K562 (cell line): ENCODE results near the gene ZNF768. TPM values are rescaled to one million over a fixed set of nuclear protein-coding genes. Genes with fewer than 3 reads are reported as not detected.

ENCODE experiments used
- ARHGAP35 ChIP-seq: fragments of 450-650 bp; IDR thresholded peaks from 2 replicates; pipeline ENCODE4 v1.6.1; 2018; ENCODE audit not compliant: partially characterized antibody
- CHD4 ChIP-seq: fragments of 200-600 bp; sonication (generic); IDR thresholded peaks from 3 replicates; pipeline ENCODE4 v1.6.1; 2012; ENCODE audit warnings: low read depth, mild to moderate bottlenecking, mixed read lengths, low read length, inconsistent platforms; ENCODE audit not compliant: insufficient read depth, insufficient replicate concordance, poor library complexity, severe bottlenecking
- HNRNPH1 ChIP-seq: fragments of 200-400 bp; formaldehyde crosslinking; optimal IDR thresholded peaks from 2 replicates; pipeline ENCODE3; 2017; ENCODE audit warnings: low read depth, mild to moderate bottlenecking, low read length, moderate library complexity
- HSF4 ChIP-seq: fragments of 250-450 bp; sonication (Bioruptor Pico); IDR thresholded peaks from 2 replicates; pipeline ENCODE4 v2.1.2; 2022; ENCODE audit warnings: mild to moderate bottlenecking, moderate library complexity, borderline replicate concordance
- NR1H2 ChIP-seq: sonication (generic); formaldehyde crosslinking; IDR thresholded peaks from 2 replicates; pipeline ENCODE4 v1.4.0; 2020; ENCODE audit warnings: mild to moderate bottlenecking, missing genetic modification reagents
- POLR2AphosphoS2 ChIP-seq: IDR thresholded peaks from 2 replicates; pipeline ENCODE4 v1.6.1; 2012; ENCODE audit warnings: low read length, improper control_type of control experiment
- SMAD2 ChIP-seq: fragments of 150-350 bp; IDR thresholded peaks from 2 replicates; pipeline ENCODE4 v1.6.1; 2014; ENCODE audit warnings: low read depth, mild to moderate bottlenecking, low read length
- SUPT5H ChIP-seq: fragments of 450-650 bp; IDR thresholded peaks from 2 replicates; pipeline ENCODE4 v1.6.1; 2016
- WHSC1 ChIP-seq: IDR thresholded peaks from one replicate; pipeline ENCODE4 v1.6.1; 2012; ENCODE audit warnings: low read length, control low read depth, inconsistent platforms
- ZBTB8A ChIP-seq: fragments of 450-650 bp; IDR thresholded peaks from 2 replicates; pipeline ENCODE4 v1.6.1; 2018; ENCODE audit warnings: mild to moderate bottlenecking, moderate library complexity; ENCODE audit not compliant: partially characterized antibody
- ZFP1 ChIP-seq: fragments of 450-650 bp; formaldehyde crosslinking; IDR thresholded peaks from 2 replicates; pipeline ENCODE4 v1.4.0; 2020; ENCODE audit warnings: mild to moderate bottlenecking, mixed read lengths
- ZNF778 ChIP-seq: fragments of 450-650 bp; formaldehyde crosslinking; IDR thresholded peaks from 2 replicates; pipeline ENCODE4 v1.4.0; 2020; ENCODE audit warnings: mild to moderate bottlenecking, moderate library complexity
- ZNF830 ChIP-seq: fragments of 250-450 bp; sonication (Bioruptor Pico); IDR thresholded peaks from 2 replicates; pipeline ENCODE4 v1.5.0; 2021; ENCODE audit warnings: mild to moderate bottlenecking
- polyA plus RNA-seq, 8 experiments: library from polyadenylated mRNA; depleted of rRNA in 4 of 8; stranded (reverse) in 5 of 8; unstranded in 3 of 8; fragments of >200 nt; fragmentation: Nextera tagmentation in 2 of 8; fragmentation: Illumina TruSeq in 1 of 8; extraction: Ambion mirVana in 2 of 8; extraction: Trizol in 1 of 8; gene quantifications; 2 replicates each; pipeline versions ENCODE4 v1.2.1 to v1.2.3, GENCODE V29; 2011 to 2014; ENCODE audit warnings: inconsistent platforms in 1 of 8, missing spikeins in 1 of 8
- total RNA-seq, 7 experiments: library from RNA; depleted of rRNA in 6 of 7; stranded (reverse); fragments of >200 nt in 6 of 7; fragmentation: Illumina TruSeq in 2 of 7; extraction: Trizol in 2 of 7; gene quantifications; 2 replicates each; pipeline versions ENCODE4 v1.2.1 to v1.2.3, GENCODE V29; 2011 to 2021; ENCODE audit warnings: low replicate concordance in 1 of 7
- TF ChIP-seq, protein P1 (sequence below): fragments of 250-450 bp; sonication (Bioruptor Pico); IDR thresholded peaks from 2 replicates; pipeline ENCODE4 v1.8.0; 2022; ENCODE audit warnings: moderate library complexity, mild to moderate bottlenecking, inconsistent platforms
- TF ChIP-seq, protein P2 (sequence below): fragments of 450-650 bp; formaldehyde crosslinking; IDR thresholded peaks from 2 replicates; pipeline ENCODE4 v1.4.0; 2022; ENCODE audit warnings: mild to moderate bottlenecking, moderate library complexity
- TF ChIP-seq, protein P3 (sequence below), 2 experiments: fragments of 450-650 bp; conservative IDR thresholded peaks; 2 replicates each; pipeline ENCODE4 v1.6.1; 2017; ENCODE audit warnings: mild to moderate bottlenecking in 2 of 2, moderate library complexity in 2 of 2
- TF ChIP-seq, protein P4 (sequence below): sonication (generic); formaldehyde crosslinking; IDR thresholded peaks from 2 replicates; pipeline ENCODE4 v1.8.1; 2023; ENCODE audit warnings: mild to moderate bottlenecking, missing genetic modification reagents
- TF ChIP-seq, protein P5 (sequence below): IDR thresholded peaks from 3 replicates; pipeline ENCODE4 v1.6.1; 2011; ENCODE audit warnings: borderline replicate concordance, mild to moderate bottlenecking; ENCODE audit not compliant: insufficient read length, insufficient read depth

Gene ZNF768
- total and polyA plus RNA-seq, 9 of the 15 experiments (the other 6 are each of a cell fraction or from before 2014, with no cell fraction given): 0.13 to 50.7 (median 26.9) TPM

DNA sequence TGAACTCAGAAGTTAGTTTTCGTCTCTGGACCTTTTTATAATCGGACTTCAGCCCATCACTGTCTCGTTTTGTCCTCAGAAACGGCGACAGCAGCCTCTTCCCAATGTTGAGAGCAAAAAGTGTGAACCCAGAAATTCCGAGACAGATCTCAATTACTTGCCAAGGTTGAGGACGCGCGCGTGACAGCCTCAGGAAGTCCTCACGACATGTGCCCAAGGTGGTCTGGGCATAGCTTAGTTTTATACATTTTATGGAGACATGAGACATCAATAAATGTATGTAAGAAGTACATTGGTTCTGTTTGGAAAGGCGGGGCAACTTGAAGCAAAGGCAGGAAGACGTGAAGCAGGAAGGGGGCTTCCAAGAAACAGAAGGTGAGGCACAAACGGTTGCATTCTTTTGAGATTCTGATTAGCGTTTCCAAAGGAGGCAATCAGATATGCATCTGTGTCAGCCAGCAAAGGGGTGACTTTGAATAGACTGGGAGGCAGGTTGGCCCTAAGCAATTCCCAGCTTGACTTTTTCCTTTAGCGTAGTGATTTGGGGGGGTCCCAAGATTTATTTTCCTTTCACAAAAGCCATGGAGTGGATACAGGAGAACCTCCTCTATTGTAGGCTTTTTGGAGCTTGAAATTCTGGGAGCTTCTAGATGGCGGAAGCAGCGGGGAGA lies 8.9 kb upstream of the ZNF768 start (continued):
- TF ChIP-seq, protein P1, sequence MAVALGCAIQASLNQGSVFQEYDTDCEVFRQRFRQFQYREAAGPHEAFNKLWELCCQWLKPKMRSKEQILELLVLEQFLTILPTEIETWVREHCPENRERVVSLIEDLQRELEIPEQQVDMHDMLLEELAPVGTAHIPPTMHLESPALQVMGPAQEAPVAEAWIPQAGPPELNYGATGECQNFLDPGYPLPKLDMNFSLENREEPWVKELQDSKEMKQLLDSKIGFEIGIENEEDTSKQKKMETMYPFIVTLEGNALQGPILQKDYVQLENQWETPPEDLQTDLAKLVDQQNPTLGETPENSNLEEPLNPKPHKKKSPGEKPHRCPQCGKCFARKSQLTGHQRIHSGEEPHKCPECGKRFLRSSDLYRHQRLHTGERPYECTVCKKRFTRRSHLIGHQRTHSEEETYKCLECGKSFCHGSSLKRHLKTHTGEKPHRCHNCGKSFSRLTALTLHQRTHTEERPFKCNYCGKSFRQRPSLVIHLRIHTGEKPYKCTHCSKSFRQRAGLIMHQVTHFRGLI: no peak
- TF ChIP-seq POLR2AphosphoS2 (0 out of 2 replicates have a peak, but pooled peaks have one; percentile 42), HSF4 (no peak), SUPT5H (peak; percentile 78), ZFP1 (CRISPR knock-in tag) (no peak), ZBTB8A (no peak), HNRNPH1 (no peak), ZNF778 (CRISPR knock-in tag) (no peak), CHD4 (no peak), NR1H2 (CRISPR knock-in tag) (peak; percentile 57), ZNF830 (CRISPR knock-in tag) (no peak), ARHGAP35 (no peak), SMAD2 (no peak), WHSC1 (no peak)
- TF ChIP-seq, protein P2, sequence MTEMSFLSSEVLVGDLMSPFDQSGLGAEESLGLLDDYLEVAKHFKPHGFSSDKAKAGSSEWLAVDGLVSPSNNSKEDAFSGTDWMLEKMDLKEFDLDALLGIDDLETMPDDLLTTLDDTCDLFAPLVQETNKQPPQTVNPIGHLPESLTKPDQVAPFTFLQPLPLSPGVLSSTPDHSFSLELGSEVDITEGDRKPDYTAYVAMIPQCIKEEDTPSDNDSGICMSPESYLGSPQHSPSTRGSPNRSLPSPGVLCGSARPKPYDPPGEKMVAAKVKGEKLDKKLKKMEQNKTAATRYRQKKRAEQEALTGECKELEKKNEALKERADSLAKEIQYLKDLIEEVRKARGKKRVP (CRISPR knock-in tag): no peak
- TF ChIP-seq, protein P3, sequence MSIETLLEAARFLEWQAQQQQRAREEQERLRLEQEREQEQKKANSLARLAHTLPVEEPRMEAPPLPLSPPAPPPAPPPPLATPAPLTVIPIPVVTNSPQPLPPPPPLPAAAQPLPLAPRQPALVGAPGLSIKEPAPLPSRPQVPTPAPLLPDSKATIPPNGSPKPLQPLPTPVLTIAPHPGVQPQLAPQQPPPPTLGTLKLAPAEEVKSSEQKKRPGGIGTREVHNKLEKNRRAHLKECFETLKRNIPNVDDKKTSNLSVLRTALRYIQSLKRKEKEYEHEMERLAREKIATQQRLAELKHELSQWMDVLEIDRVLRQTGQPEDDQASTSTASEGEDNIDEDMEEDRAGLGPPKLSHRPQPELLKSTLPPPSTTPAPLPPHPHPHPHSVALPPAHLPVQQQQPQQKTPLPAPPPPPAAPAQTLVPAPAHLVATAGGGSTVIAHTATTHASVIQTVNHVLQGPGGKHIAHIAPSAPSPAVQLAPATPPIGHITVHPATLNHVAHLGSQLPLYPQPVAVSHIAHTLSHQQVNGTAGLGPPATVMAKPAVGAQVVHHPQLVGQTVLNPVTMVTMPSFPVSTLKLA (conservative IDR thresholded peaks at IDR 0.05): peak; percentile 21 to 26; a peak in 2 of 4 replicates
- TF ChIP-seq, protein P4, sequence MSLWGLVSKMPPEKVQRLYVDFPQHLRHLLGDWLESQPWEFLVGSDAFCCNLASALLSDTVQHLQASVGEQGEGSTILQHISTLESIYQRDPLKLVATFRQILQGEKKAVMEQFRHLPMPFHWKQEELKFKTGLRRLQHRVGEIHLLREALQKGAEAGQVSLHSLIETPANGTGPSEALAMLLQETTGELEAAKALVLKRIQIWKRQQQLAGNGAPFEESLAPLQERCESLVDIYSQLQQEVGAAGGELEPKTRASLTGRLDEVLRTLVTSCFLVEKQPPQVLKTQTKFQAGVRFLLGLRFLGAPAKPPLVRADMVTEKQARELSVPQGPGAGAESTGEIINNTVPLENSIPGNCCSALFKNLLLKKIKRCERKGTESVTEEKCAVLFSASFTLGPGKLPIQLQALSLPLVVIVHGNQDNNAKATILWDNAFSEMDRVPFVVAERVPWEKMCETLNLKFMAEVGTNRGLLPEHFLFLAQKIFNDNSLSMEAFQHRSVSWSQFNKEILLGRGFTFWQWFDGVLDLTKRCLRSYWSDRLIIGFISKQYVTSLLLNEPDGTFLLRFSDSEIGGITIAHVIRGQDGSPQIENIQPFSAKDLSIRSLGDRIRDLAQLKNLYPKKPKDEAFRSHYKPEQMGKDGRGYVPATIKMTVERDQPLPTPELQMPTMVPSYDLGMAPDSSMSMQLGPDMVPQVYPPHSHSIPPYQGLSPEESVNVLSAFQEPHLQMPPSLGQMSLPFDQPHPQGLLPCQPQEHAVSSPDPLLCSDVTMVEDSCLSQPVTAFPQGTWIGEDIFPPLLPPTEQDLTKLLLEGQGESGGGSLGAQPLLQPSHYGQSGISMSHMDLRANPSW (CRISPR knock-in tag): no peak
- TF ChIP-seq, protein P5, sequence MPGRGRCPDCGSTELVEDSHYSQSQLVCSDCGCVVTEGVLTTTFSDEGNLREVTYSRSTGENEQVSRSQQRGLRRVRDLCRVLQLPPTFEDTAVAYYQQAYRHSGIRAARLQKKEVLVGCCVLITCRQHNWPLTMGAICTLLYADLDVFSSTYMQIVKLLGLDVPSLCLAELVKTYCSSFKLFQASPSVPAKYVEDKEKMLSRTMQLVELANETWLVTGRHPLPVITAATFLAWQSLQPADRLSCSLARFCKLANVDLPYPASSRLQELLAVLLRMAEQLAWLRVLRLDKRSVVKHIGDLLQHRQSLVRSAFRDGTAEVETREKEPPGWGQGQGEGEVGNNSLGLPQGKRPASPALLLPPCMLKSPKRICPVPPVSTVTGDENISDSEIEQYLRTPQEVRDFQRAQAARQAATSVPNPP: no peak
